NCI-H526 (cell line): ENCODE results near the gene CARD16.

ENCODE experiments used
- DNase-seq, 2 experiments: peaks; one replicate each; lab custom pipeline; 2025; lab: John Stamatoyannopoulos, UW

The CARD16 gene

DNA sequence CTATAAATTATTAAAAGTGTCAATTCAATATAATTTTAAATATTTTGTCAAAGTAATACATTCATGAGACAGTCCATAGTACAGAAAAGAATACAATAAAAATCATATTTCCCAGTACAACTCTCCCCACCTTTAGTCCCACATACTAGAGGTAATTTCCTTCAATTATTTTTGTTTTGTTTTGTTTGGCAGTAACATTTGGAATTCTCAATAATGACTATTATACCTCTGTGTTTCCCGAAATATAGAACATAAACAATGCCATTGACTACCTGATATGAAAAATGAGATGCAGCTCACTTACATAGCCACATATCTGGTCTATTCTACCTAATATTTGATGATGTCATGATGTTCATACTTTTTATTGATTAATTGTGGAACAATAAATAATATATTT is 52.4 kb downstream of the CARD16 start:
- DNase-seq = no peak

DNA sequence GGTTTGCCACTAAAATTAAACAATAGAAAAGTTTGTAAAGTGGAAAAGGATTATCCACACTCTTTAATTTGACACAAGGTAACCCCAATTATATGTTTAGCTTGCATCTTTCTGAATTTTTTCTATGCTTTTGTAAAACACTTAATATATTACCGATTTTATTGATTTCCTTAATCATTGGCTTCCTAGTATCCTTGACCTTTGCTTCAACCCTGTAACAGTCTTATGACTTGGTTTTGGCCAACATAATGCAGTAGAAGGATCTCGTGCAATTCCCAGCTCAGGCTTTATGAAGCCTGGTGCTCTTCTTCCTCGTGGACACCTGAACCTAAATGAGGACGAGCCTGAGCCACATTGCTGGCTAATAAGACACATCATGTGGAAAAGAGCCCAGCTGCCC is 53.1 kb downstream of the CARD16 start:
- DNase-seq = no peak
